A549 (cell line): ENCODE results near the gene CHCHD6. TPM values are rescaled to one million over a fixed set of nuclear protein-coding genes. Genes with fewer than 3 reads are reported as not detected.

Source experiments
- ATAC-seq, 2 experiments: fragments of 200-7000 bp in 1 of 2; fragments of >200 bp in 1 of 2; cut with Nextera tagmentation in 1 of 2; cut with Tn5 transposase in 1 of 2; 3 replicates each; pipeline versions ENCODE4 v1.8.0 to v1.9.1; 2018 to 2020; ENCODE audit warnings: mild to moderate bottlenecking in 1 of 2, moderate library complexity in 1 of 2
- CTCF ChIA-PET: fragments of 300-600 bp; sonication (Branson Sonifier 250); formaldehyde crosslinking; extraction: SDS; loops from one replicate; lab custom pipeline; 2021; ENCODE audit warnings: antibody characterized with exemption, inconsistent platforms; lab: Yijun Ruan, JAX
- POLR2A ChIA-PET: fragments of 350-600 bp; formaldehyde crosslinking; extraction: SDS; loops from one replicate; lab custom pipeline; 2021; ENCODE audit warnings: antibody characterized with exemption, inconsistent platforms; lab: Yijun Ruan, JAX
- DNase-seq, 2 experiments: peaks; one replicate each; pipeline versions ENCODE4 v3.0.0 to v3.0.0-alpha.2; 2011 to 2016; ENCODE audit warnings: low read depth in 1 of 2, low spot score in 1 of 2
- FAIRE-seq: peaks from 2 replicates; lab custom pipeline; 2011; peaks lifted over from hg19 to GRCh38; lab: Jason Lieb, UNC
- H3K27ac ChIP-seq, 2 experiments: fragments of >200 bp; sonication (Bioruptor Twin); formaldehyde crosslinking; 3 replicates each; pipeline ENCODE4 v1.5.1; 2016 to 2017
- H3K4me1 ChIP-seq: fragments of >200 bp; sonication (Bioruptor Twin); formaldehyde crosslinking; 3 replicates; pipeline ENCODE4 v1.6.1; 2016
- H3K4me2 ChIP-seq: fragments of >200 bp; sonication (Bioruptor Twin); formaldehyde crosslinking; 3 replicates; pipeline ENCODE4 v1.6.1; 2016
- H3K4me3 ChIP-seq: fragments of >200 bp; sonication (Bioruptor Twin); formaldehyde crosslinking; 3 replicates; pipeline ENCODE4 v1.5.1; 2016
- H3K9me3 ChIP-seq: fragments of >200 bp; sonication (Bioruptor Twin); formaldehyde crosslinking; 3 replicates; pipeline ENCODE4 v1.6.1; 2016
- BHLHE40 ChIP-seq: IDR thresholded peaks from 2 replicates; pipeline ENCODE4 v1.6.1; 2012; ENCODE audit warnings: low read depth, low read length, inconsistent platforms
- EHMT2 ChIP-seq: fragments of 200-600 bp; sonication (generic); IDR thresholded peaks from 2 replicates; pipeline ENCODE4 v1.6.1; 2016; ENCODE audit warnings: antibody characterized with exemption, low read depth, mild to moderate bottlenecking, moderate library complexity
- FOXS1 ChIP-seq: fragments of 250-450 bp; sonication (Bioruptor Pico); IDR thresholded peaks from 2 replicates; pipeline ENCODE4 v1.5.0; 2020; ENCODE audit warnings: mild to moderate bottlenecking, moderate library complexity
- HDAC2 ChIP-seq: fragments of 200-600 bp; sonication (generic); IDR thresholded peaks from 2 replicates; pipeline ENCODE4 v1.6.1; 2016
- HOXA7 ChIP-seq: fragments of 250-450 bp; sonication (Bioruptor Pico); IDR thresholded peaks from 2 replicates; pipeline ENCODE4 v1.5.0; 2020; ENCODE audit warnings: mild to moderate bottlenecking, moderate library complexity
- JUNB ChIP-seq: fragments of >200 bp; sonication (Bioruptor Twin); formaldehyde crosslinking; IDR thresholded peaks from 2 replicates; pipeline ENCODE4 v1.6.1; 2016
- KDM1A ChIP-seq: fragments of 200-600 bp; sonication (generic); IDR thresholded peaks from 2 replicates; pipeline ENCODE4 v1.6.1; 2016; ENCODE audit warnings: low read depth, mild to moderate bottlenecking
- KDM5A ChIP-seq: fragments of 200-600 bp; sonication (generic); IDR thresholded peaks from 2 replicates; pipeline ENCODE4 v1.6.1; 2016; ENCODE audit warnings: antibody characterized with exemption, mild to moderate bottlenecking
- RAD21 ChIP-seq, 2 experiments: fragments of >200 bp in 1 of 2; sonication (Bioruptor Twin) in 1 of 2; formaldehyde crosslinking in 1 of 2; IDR thresholded peaks in 1 of 2; conservative IDR thresholded peaks in 1 of 2; 2 replicates in 1 of 2; 3 replicates in 1 of 2; pipeline ENCODE4 v1.6.1; 2012 to 2018; ENCODE audit warnings: inconsistent platforms in 1 of 2
- RARB ChIP-seq: fragments of 250-450 bp; sonication (Bioruptor Pico); IDR thresholded peaks from 2 replicates; pipeline ENCODE4 v1.8.0; 2021; ENCODE audit warnings: mild to moderate bottlenecking, moderate library complexity
- SMC3 ChIP-seq: fragments of >200 bp; sonication (Bioruptor Twin); formaldehyde crosslinking; IDR thresholded peaks from 3 replicates; pipeline ENCODE4 v1.6.1; 2018; ENCODE audit warnings: inconsistent platforms
- SREBF2 ChIP-seq: fragments of 450-650 bp; IDR thresholded peaks from 2 replicates; pipeline ENCODE4 v1.6.1; 2014; ENCODE audit warnings: mild to moderate bottlenecking, moderate library complexity
- TFCP2L1 ChIP-seq: fragments of 250-450 bp; sonication (Bioruptor Pico); IDR thresholded peaks from 2 replicates; pipeline ENCODE4 v1.5.0; 2021; ENCODE audit warnings: mild to moderate bottlenecking
- ZC3H11A ChIP-seq: fragments of 450-650 bp; IDR thresholded peaks from 2 replicates; pipeline ENCODE4 v1.6.1; 2014; ENCODE audit warnings: antibody characterized with exemption, mild to moderate bottlenecking
- ZFP36 ChIP-seq: fragments of 450-650 bp; IDR thresholded peaks from 2 replicates; pipeline ENCODE4 v1.6.1; 2014; ENCODE audit warnings: borderline replicate concordance; ENCODE audit not compliant: partially characterized antibody
- WGBS: methylation state at CpG from one replicate; pipeline ENCODE4 v1.1.6; 2017; ENCODE audit errors: missing lambda C conversion rate; 5-methylcytosine and 5-hydroxymethylcytosine counted together
- polyA plus RNA-seq, 4 experiments: library from polyadenylated mRNA; depleted of rRNA in 3 of 4; stranded (reverse); fragments of >200 nt; fragmentation: RNase III in 1 of 4; extraction: RNeasy Plus Mini Kit Qiagen cat#74134 plus additional on column Dnase treatment in 1 of 4; gene quantifications; 2 replicates in 3 of 4; 3 replicates in 1 of 4; pipeline ENCODE4 v1.2.3, GENCODE V29; 2011 to 2017
- TF ChIP-seq, protein P1 (sequence below): IDR thresholded peaks from 2 replicates; pipeline ENCODE4 v1.6.1; 2012; ENCODE audit warnings: low read depth, borderline replicate concordance
- TF ChIP-seq, protein P2 (sequence below): IDR thresholded peaks from 2 replicates; pipeline ENCODE4 v1.6.1; 2012
- TF ChIP-seq, protein P3 (sequence below): fragments of >200 bp; sonication (Bioruptor Twin); formaldehyde crosslinking; IDR thresholded peaks from 3 replicates; pipeline ENCODE4 v1.5.1; 2016
- TF ChIP-seq, protein P4 (sequence below): fragments of 450-650 bp; IDR thresholded peaks from 2 replicates; pipeline ENCODE4 v1.6.1; 2014; ENCODE audit warnings: antibody characterized with exemption
- TF ChIP-seq, protein P5 (sequence below): fragments of 250-450 bp; sonication (Bioruptor Pico); IDR thresholded peaks from 2 replicates; pipeline ENCODE4 v1.5.0; 2021; ENCODE audit warnings: mild to moderate bottlenecking, moderate library complexity, borderline replicate concordance

CHCHD6 gene
- polyA plus RNA-seq, 2 of the 4 experiments (the other 2 are of a cell fraction): 15.0 to 18.1 TPM

DNA sequence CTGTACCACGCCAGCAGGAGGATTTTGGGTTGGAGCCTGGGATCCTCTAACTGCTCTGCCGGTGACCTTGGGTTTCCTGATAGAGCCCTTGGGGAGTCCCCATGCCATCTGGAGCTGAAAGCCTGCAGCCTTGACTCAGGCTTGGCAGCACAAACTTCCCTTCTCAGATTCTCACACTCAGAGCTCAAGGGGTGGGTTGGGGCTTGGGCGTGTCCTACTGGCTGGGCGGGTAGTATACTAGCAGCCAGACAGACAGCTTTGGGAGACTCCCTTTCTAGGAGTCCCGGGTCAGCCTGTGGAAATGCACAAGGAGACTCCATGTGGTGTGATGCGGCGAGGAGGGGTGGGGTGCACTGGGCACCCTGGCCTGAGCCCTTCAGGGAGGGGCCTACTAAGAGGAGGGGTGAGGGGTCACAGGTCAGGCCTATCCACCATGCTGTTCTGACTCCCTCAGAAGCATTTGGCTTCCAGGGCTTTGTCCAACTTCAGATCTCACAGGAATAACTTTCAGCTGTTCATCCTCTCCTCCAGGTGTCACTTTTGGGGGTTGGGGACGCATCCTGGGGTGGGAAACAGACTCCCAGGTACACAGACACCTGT is 257.3 kb downstream of the CHCHD6 start (continued):
- no peak for TF ChIP-seq EHMT2
- no peak for TF ChIP-seq ZC3H11A
- no peak for TF ChIP-seq JUNB

DNA sequence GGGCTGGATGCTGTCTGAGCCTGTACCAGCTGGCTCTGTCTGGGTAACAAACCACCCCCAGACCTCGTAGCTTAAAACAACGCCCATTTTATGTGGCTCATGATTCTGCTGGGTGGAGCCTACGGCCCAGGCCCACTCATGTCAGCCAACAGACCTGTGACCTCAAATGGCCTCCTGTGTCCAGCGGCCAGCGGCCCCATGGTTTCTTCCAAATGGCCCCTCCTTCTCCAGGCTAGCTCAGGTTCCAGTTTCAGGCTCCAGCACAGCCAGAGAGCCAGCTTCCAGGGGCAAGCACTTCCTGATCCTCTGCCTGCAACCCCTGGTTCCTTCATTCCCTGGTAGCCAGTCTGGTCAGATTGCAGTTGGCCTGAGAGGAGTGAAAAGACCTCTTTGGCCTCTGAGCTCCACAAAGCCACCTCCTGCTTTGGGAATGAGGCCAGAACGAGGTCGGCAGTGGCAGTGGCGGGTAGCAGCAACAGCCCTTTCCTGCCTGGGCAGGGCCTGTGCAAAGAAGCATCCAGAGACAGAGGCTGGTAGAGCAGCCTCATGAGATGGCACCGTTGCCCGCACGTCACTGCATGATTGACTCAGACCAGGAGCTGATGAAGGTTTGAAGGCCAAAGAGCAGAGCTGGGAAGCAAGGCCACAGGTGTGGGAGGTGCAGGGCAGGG is 257.9 kb downstream of the CHCHD6 start:
- Histone ChIP-seq H3K9me3 (no peaks in the 10 kb centered on the region), H3K27ac (no peak overlapping the region), H3K4me2 (no peak overlapping the region), H3K4me3 (no peak overlapping the region)
- CTCF ChIA-PET: interaction anchor here (0.6 to 4.6 kb wide), 4 partner anchors 19 to 235 kb away, joined by 3 to 39 read pairs (median 6); partner anchors contain the start of gene PLXNA1
- WGBS: 97% methylated on average over 6 of the region's 11 CpGs
- no peak for DNase-seq
- TF ChIP-seq TFCP2L1 (CRISPR knock-in tag): no peak
- TF ChIP-seq ZFP36: no peak
- no peak for TF ChIP-seq ZC3H11A
- TF ChIP-seq, protein P1, sequence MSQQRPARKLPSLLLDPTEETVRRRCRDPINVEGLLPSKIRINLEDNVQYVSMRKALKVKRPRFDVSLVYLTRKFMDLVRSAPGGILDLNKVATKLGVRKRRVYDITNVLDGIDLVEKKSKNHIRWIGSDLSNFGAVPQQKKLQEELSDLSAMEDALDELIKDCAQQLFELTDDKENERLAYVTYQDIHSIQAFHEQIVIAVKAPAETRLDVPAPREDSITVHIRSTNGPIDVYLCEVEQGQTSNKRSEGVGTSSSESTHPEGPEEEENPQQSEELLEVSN: no peak
- TF ChIP-seq RAD21 (conservative IDR thresholded peaks at IDR 0.05 in 1 of 2, IDR thresholded peaks at IDR 0.05 in 1 of 2): no peak
- TF ChIP-seq, protein P2, sequence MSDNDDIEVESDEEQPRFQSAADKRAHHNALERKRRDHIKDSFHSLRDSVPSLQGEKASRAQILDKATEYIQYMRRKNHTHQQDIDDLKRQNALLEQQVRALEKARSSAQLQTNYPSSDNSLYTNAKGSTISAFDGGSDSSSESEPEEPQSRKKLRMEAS: no peak
- no peak for TF ChIP-seq BHLHE40
- no peak for TF ChIP-seq SREBF2
- TF ChIP-seq, all 56 proteins: peak for 0
- POLR2A ChIA-PET: no interaction called here
- ATAC-seq: no peak
- peaks cover 18% of the 10 kb centered on the region for H3K4me1 ChIP-seq
- FAIRE-seq: no peak

DNA sequence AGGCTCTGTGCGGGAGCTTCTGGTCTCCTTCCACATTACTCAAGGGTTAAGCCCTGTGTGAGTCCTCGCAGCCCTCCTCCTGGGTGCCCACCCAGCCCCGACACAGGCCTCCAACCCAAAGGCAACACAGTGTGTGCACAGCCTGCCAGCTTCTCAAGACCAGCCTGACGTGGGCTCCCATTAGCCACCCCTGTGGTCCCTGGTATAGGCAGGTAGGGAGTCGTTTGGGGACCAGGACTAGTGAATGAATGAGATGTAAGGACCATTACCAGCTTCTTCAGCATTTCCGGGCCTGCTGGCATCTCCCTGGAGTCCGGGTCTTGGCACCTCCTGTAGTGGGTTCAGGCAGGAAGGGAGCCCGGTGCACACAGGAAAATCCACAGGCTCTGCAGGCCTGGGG is 258.7 kb downstream of the CHCHD6 start:
- TF ChIP-seq, protein P3, sequence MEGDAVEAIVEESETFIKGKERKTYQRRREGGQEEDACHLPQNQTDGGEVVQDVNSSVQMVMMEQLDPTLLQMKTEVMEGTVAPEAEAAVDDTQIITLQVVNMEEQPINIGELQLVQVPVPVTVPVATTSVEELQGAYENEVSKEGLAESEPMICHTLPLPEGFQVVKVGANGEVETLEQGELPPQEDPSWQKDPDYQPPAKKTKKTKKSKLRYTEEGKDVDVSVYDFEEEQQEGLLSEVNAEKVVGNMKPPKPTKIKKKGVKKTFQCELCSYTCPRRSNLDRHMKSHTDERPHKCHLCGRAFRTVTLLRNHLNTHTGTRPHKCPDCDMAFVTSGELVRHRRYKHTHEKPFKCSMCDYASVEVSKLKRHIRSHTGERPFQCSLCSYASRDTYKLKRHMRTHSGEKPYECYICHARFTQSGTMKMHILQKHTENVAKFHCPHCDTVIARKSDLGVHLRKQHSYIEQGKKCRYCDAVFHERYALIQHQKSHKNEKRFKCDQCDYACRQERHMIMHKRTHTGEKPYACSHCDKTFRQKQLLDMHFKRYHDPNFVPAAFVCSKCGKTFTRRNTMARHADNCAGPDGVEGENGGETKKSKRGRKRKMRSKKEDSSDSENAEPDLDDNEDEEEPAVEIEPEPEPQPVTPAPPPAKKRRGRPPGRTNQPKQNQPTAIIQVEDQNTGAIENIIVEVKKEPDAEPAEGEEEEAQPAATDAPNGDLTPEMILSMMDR: no peak
- TF ChIP-seq KDM5A: no peak
- TF ChIP-seq RARB (CRISPR knock-in tag): no peak
- TF ChIP-seq HDAC2: no peak
- TF ChIP-seq, protein P4, sequence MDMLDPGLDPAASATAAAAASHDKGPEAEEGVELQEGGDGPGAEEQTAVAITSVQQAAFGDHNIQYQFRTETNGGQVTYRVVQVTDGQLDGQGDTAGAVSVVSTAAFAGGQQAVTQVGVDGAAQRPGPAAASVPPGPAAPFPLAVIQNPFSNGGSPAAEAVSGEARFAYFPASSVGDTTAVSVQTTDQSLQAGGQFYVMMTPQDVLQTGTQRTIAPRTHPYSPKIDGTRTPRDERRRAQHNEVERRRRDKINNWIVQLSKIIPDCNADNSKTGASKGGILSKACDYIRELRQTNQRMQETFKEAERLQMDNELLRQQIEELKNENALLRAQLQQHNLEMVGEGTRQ: no peak
- TF ChIP-seq SMC3: no peak
- no peak for TF ChIP-seq FOXS1
- no peak for TF ChIP-seq HOXA7 (CRISPR knock-in tag)
- no peak for TF ChIP-seq ZC3H11A
- TF ChIP-seq SREBF2: no peak
- TF ChIP-seq, protein P2: no peak
- no peak for TF ChIP-seq KDM1A
- TF ChIP-seq ZFP36: no peak
- TF ChIP-seq, protein P5, sequence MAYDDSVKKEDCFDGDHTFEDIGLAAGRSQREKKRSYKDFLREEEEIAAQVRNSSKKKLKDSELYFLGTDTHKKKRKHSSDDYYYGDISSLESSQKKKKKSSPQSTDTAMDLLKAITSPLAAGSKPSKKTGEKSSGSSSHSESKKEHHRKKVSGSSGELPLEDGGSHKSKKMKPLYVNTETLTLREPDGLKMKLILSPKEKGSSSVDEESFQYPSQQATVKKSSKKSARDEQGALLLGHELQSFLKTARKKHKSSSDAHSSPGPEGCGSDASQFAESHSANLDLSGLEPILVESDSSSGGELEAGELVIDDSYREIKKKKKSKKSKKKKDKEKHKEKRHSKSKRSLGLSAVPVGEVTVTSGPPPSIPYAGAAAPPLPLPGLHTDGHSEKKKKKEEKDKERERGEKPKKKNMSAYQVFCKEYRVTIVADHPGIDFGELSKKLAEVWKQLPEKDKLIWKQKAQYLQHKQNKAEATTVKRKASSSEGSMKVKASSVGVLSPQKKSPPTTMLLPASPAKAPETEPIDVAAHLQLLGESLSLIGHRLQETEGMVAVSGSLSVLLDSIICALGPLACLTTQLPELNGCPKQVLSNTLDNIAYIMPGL (CRISPR knock-in tag): no peak
- TF ChIP-seq TFCP2L1 (CRISPR knock-in tag): no peak
- Histone ChIP-seq H3K27ac (no peak overlapping the region), H3K4me1 (peaks cover 18% of the 10 kb centered on the region), H3K4me3 (no peak overlapping the region), H3K9me3 (no peaks in the 10 kb centered on the region), H3K4me2 (no peak overlapping the region)
- ChIA-PET POLR2A (no interaction called here), CTCF (interaction anchor here (1.2 to 4.6 kb wide), 3 partner anchors 19 to 210 kb away, joined by 5 to 39 read pairs (median 6); partner anchors contain the start of gene PLXNA1)
- no peak for ATAC-seq
- 94% methylated on average over 6 of the region's 8 CpGs for WGBS
- FAIRE-seq: no peak
- DNase-seq: no peak
